ENCODE data around the gene USP22. TPM values are rescaled to one million over a fixed set of nuclear protein-coding genes. Genes with fewer than 3 reads are reported as not detected.
"Not testable (repeated sequence)": the region's sequence is repeated elsewhere in the genome, so short reads cannot be mapped to it uniquely, and the experiment has no call there.

The USP22 gene
- total RNA-seq, 1 donor from 2014 or later: 279 TPM

GRCh38 chr17:21059761-21060160 is 16.9 kb upstream of the USP22 start:
- Mint-ChIP-seq H3K36me3 (no peaks in the 10 kb centered on the region), H3K9me3 (no peaks in the 10 kb centered on the region), H3K27me3 (no peaks in the 10 kb centered on the region), H3K4me1 (ENCODE audit: unreplicated experiment) (no peaks in the 10 kb centered on the region), H3K27ac (no peak overlapping the region), H3K4me3 (no peak overlapping the region)
- no peak for TF ChIP-seq CTCF (conservative IDR thresholded peaks at IDR 0.05)
- DNase-seq (ENCODE audit: extremely low spot score, unreplicated experiment): no peak

- Mint-ChIP-seq H3K9me3 (no peaks in the 10 kb centered on the region), H3K27ac (no peak overlapping the region)
- DNase-seq (ENCODE audit: extremely low spot score, unreplicated experiment): no peak
Measured at GRCh38 chr17:21058098-21058893, 15.5 kb upstream of the USP22 start.

GRCh38 chr17:21053056-21053455 is 10.2 kb upstream of the USP22 start:
- H3K4me3 Mint-ChIP-seq; H3K4me1 Mint-ChIP-seq (ENCODE audit: unreplicated experiment); H3K27me3 Mint-ChIP-seq; H3K27ac Mint-ChIP-seq; DNase-seq (ENCODE audit: extremely low spot score, unreplicated experiment); H3K9me3 Mint-ChIP-seq; H3K36me3 Mint-ChIP-seq: not testable (repeated sequence)

More at GRCh38 chr17:21058098-21058893, 15.5 kb upstream of the USP22 start:
- H3K4me1 Mint-ChIP-seq (ENCODE audit: unreplicated experiment): no peaks in the 10 kb centered on the region
- TF ChIP-seq CTCF (conservative IDR thresholded peaks at IDR 0.05): no peak
- H3K36me3 Mint-ChIP-seq: no peaks in the 10 kb centered on the region
- no peak overlapping the region for H3K4me3 Mint-ChIP-seq
- no peaks in the 10 kb centered on the region for H3K27me3 Mint-ChIP-seq

GRCh38 chr17:21049457-21049856 is 6.6 kb upstream of the USP22 start:
- no peak for TF ChIP-seq CTCF (conservative IDR thresholded peaks at IDR 0.05)
- DNase-seq (ENCODE audit: extremely low spot score, unreplicated experiment): no peak
- Mint-ChIP-seq H3K27ac (no peak overlapping the region), H3K4me1 (ENCODE audit: unreplicated experiment) (peaks cover 8% of the 10 kb centered on the region), H3K4me3 (no peak overlapping the region), H3K36me3 (no peaks in the 10 kb centered on the region), H3K9me3 (no peaks in the 10 kb centered on the region), H3K27me3 (no peaks in the 10 kb centered on the region)

GRCh38 chr17:21046216-21046615 is 3.4 kb upstream of the USP22 start:
- H3K27me3 Mint-ChIP-seq: no peaks in the 10 kb centered on the region
- no peak for DNase-seq (ENCODE audit: extremely low spot score, unreplicated experiment)
- TF ChIP-seq CTCF (conservative IDR thresholded peaks at IDR 0.05): no peak
- no peaks in the 10 kb centered on the region for H3K36me3 Mint-ChIP-seq
- H3K4me1 Mint-ChIP-seq (ENCODE audit: unreplicated experiment): peaks cover 4% of the 10 kb centered on the region
- no peak overlapping the region for H3K4me3 Mint-ChIP-seq
- no peak overlapping the region for H3K27ac Mint-ChIP-seq
- no peaks in the 10 kb centered on the region for H3K9me3 Mint-ChIP-seq

- Mint-ChIP-seq H3K4me3 (peak overlapping the region; percentile 59), H3K36me3 (peaks cover 4% of the 10 kb centered on the region), H3K27me3 (no peaks in the 10 kb centered on the region), H3K27ac (no peak overlapping the region), H3K4me1 (ENCODE audit: unreplicated experiment) (peaks cover 9% of the 10 kb centered on the region), H3K9me3 (no peaks in the 10 kb centered on the region)
- no peak for TF ChIP-seq CTCF (conservative IDR thresholded peaks at IDR 0.05)
- DNase-seq (ENCODE audit: extremely low spot score, unreplicated experiment): no peak
Measured at GRCh38 chr17:21044971-21045370, 2.2 kb upstream of the USP22 start.

All from type B pancreatic cell (in vitro differentiated cells).